Adrenal gland (tissue), 5 donors: Measurements from ENCODE around the gene RSU1.

Source experiments
- CTCF ChIP-seq, 6 experiments: fragments of 450-650 bp in 4 of 6; fragments of 200-600 bp in 2 of 6; sonication (generic) in 1 of 6; IDR thresholded peaks; 1 replicate in 5 of 6; 2 replicates in 1 of 6; pipeline versions ENCODE4 v1.5.1 to v1.8.0; 2016 to 2021; ENCODE audit warnings: antibody characterized with exemption in 6 of 6, mild to moderate bottlenecking in 2 of 6, moderate library complexity in 1 of 6
- POLR2A ChIP-seq, 2 donors: fragments of 450-650 bp; IDR thresholded peaks; one replicate each; pipeline ENCODE4 v1.6.1; 2017; ENCODE audit warnings: antibody characterized with exemption in 2 of 2, mild to moderate bottlenecking in 2 of 2, moderate library complexity in 1 of 2
- donor health status: DM: no; HTN: no; CAD: no.

- TF ChIP-seq POLR2A (IDR thresholded peaks at IDR 0.05) (no peak), CTCF (IDR thresholded peaks at IDR 0.05) (no peak)
Measured at GRCh38 chr10:16769331-16769730, 47.9 kb downstream of the RSU1 start.
